PC-9 (cell line): ENCODE data around the gene TBCD. TPM values are rescaled to one million over a fixed set of nuclear protein-coding genes. Genes with fewer than 3 reads are reported as not detected.

Source experiments
- BruUV-seq: library from RNA; stranded (reverse); fragments of 400-500 nt; replicated peaks from 2 replicates; lab custom pipeline; 2021; lab: Mats Ljungman, UMichigan
- CTCF ChIA-PET: fragments of 300-600 bp; sonication (Branson Sonifier 250); formaldehyde crosslinking; loops from one replicate; lab custom pipeline; 2022; ENCODE audit warnings: antibody characterized with exemption; lab: Charles Lee
- POLR2A ChIA-PET: fragments of 300-600 bp; sonication (Branson Sonifier 250); formaldehyde crosslinking; loops from one replicate; lab custom pipeline; 2022; ENCODE audit warnings: antibody characterized with exemption; ENCODE audit not compliant: unreplicated experiment; lab: Charles Lee
- DNase-seq, 2 experiments: peaks; one replicate each; pipeline versions ENCODE4 v3.0.0 to v3.0.0-alpha.2; 2015 to 2022; ENCODE audit warnings: mixed read lengths in 1 of 2
- H2AFZ ChIP-seq: fragments of 200-600 bp; sonication (generic); 2 replicates; pipeline ENCODE4 v1.8.1; 2017; ENCODE audit warnings: antibody characterized with exemption
- H3F3A ChIP-seq: fragments of 200-600 bp; sonication (generic); 2 replicates; pipeline ENCODE4 v1.8.1; 2017; ENCODE audit warnings: antibody characterized with exemption, mild to moderate bottlenecking, low read depth; ENCODE audit not compliant: insufficient read depth
- H3K27ac ChIP-seq: fragments of 200-600 bp; sonication (generic); 2 replicates; pipeline ENCODE4 v1.6.1; 2016; ENCODE audit warnings: mixed run types
- H3K27me3 ChIP-seq: fragments of 200-600 bp; sonication (generic); 2 replicates; pipeline ENCODE4 v1.6.1; 2016; ENCODE audit warnings: low read depth, mixed run types; ENCODE audit not compliant: insufficient read depth
- H3K36me3 ChIP-seq: fragments of 200-600 bp; sonication (generic); 2 replicates; pipeline ENCODE4 v1.6.1; 2016; ENCODE audit warnings: low read depth, mixed run types
- H3K4me1 ChIP-seq: fragments of 200-600 bp; sonication (generic); replicated peaks from 2 replicates; pipeline ENCODE4 v1.6.1; 2016; ENCODE audit warnings: mixed run types; ENCODE audit not compliant: insufficient read depth
- H3K4me2 ChIP-seq: fragments of 200-600 bp; sonication (generic); 2 replicates; pipeline ENCODE4 v1.6.1; 2017; ENCODE audit warnings: mixed run types
- H3K4me3 ChIP-seq: fragments of 200-600 bp; sonication (generic); 2 replicates; pipeline ENCODE4 v1.6.1; 2016; ENCODE audit warnings: mixed run types
- H3K79me2 ChIP-seq: fragments of 200-600 bp; sonication (generic); 2 replicates; pipeline ENCODE4 v1.6.1; 2017; ENCODE audit warnings: low read depth, mixed run types
- H3K9me2 ChIP-seq: fragments of 200-600 bp; sonication (generic); 2 replicates; pipeline ENCODE4 v1.8.1; 2017; ENCODE audit warnings: mild to moderate bottlenecking; ENCODE audit not compliant: insufficient read depth
- H3K9me3 ChIP-seq: fragments of 200-600 bp; sonication (generic); 2 replicates; pipeline ENCODE4 v1.8.1; 2016; ENCODE audit warnings: low read depth; ENCODE audit not compliant: insufficient read depth
- H4K20me1 ChIP-seq: fragments of 200-600 bp; sonication (generic); 2 replicates; pipeline ENCODE4 v1.8.1; 2017; ENCODE audit not compliant: insufficient read depth
- EZH2 ChIP-seq: fragments of 200-600 bp; sonication (generic); IDR thresholded peaks from 2 replicates; pipeline ENCODE4 v1.8.0; 2017; ENCODE audit warnings: antibody characterized with exemption, low read depth
- intact Hi-C: fragments of 100-400 bp; cut with micrococcal nuclease; formaldehyde crosslinking; loops from one replicate; pipeline ENCODE4 v1.10.0; 2022; ENCODE audit not compliant: unreplicated experiment
- total RNA-seq: library from RNA; stranded (reverse); gene quantifications from 2 replicates; pipeline ENCODE4 v1.2.3, GENCODE V29; 2021
- TF ChIP-seq, protein P1 (sequence below): fragments of 200-600 bp; sonication (generic); conservative IDR thresholded peaks from 2 replicates; pipeline ENCODE4 v1.6.1; 2017; ENCODE audit warnings: mixed run types, antibody characterized with exemption, mild to moderate bottlenecking, moderate library complexity

TBCD gene
- total RNA-seq, 1 experiment from 2014 or later = 115 TPM

DNA sequence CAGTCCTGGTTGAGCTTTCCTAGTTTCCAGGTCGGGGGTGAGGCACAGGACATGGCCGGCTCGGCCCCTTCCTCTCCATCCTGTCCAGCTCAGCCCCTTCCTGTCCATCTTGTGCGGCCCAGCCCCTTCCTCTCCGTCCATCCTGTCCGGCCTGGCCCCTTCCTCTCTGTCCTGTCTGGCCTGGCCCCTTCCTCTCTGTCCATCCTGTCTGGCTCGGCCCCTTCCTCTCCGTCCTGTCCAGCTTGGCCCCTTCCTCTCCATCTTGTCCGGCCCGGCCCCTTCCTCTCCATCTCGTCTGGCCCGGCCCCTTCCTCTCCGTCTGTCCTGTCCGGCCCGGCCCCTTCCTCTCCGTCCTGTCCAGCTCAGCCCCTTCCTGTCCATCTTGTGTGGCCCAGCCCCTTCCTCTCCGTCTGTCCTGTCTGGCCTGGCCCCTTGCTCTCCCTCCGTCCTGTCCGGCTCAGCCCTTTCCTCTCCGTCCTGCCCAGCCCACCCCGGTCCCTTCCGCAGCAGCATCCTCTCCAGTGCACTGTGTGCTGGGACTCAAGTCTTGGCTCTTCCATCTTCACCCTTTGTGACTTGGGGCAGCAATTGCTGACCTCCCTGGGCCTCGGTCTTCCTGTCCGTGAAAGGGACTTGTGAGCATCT, 93.4 kb downstream of the TBCD start:
- TF ChIP-seq, protein P1, sequence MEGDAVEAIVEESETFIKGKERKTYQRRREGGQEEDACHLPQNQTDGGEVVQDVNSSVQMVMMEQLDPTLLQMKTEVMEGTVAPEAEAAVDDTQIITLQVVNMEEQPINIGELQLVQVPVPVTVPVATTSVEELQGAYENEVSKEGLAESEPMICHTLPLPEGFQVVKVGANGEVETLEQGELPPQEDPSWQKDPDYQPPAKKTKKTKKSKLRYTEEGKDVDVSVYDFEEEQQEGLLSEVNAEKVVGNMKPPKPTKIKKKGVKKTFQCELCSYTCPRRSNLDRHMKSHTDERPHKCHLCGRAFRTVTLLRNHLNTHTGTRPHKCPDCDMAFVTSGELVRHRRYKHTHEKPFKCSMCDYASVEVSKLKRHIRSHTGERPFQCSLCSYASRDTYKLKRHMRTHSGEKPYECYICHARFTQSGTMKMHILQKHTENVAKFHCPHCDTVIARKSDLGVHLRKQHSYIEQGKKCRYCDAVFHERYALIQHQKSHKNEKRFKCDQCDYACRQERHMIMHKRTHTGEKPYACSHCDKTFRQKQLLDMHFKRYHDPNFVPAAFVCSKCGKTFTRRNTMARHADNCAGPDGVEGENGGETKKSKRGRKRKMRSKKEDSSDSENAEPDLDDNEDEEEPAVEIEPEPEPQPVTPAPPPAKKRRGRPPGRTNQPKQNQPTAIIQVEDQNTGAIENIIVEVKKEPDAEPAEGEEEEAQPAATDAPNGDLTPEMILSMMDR = no peak
- TF ChIP-seq EZH2 = no peak
- H4K20me1 ChIP-seq = no peaks in the 10 kb centered on the region
- ChIA-PET CTCF (no interaction called here), POLR2A (no interaction called here)
- H3K9me2 ChIP-seq = no peaks in the 10 kb centered on the region
- H2AFZ ChIP-seq = no peak overlapping the region
- H3K4me3 ChIP-seq = no peak overlapping the region
- no peak for DNase-seq
- H3K36me3 ChIP-seq = no peaks in the 10 kb centered on the region
- peaks cover 16% of the 10 kb centered on the region for H3K4me1 ChIP-seq
- no TSS peak for BruUV-seq
- H3K79me2 ChIP-seq = no peaks in the 10 kb centered on the region
- no peaks in the 10 kb centered on the region for H3K9me3 ChIP-seq
- no peak overlapping the region for H3K4me2 ChIP-seq
- no peaks in the 10 kb centered on the region for H3K27me3 ChIP-seq
- H3F3A ChIP-seq = peaks cover 10% of the 10 kb centered on the region
- H3K27ac ChIP-seq = no peak overlapping the region
- intact Hi-C loops = no loop called here

DNA sequence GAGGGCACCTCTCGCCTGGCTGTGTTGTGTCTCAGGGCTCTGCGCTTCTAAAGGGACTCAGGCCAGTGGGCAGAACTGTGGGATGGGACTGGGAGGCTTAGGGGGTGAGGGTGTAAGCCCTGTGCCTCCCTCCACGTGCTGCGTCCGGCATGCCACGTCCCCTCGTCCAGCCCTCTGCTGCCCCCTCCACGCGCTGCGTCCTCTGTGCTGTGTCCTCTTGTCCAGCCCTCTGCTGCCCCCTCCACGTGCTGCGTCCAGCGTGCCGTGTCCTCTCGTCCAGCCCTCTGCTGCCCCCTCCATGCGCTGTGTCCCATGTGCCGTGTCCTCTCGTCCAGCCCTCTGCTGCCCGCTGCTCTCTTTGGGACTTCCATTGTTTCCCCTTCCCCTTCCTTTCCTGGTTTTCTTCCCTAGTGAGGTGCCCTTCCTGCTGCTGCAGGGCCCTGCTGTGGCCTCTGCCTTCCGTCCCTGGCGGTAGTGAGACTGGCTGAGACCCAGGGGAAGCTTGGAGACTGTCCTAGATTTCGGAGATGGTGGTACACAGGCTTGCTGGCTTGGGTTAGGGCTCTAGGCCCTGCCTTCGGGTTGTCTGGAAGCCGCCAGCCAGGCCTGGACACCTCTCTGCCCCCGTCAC, 94.3 kb downstream of the TBCD start:
- intact Hi-C loops = no loop called here
- POLR2A ChIA-PET = no interaction called here
- no peak overlapping the region for H2AFZ ChIP-seq
- CTCF ChIA-PET = no interaction called here
- H3K36me3 ChIP-seq = no peaks in the 10 kb centered on the region
- H3K27ac ChIP-seq = no peak overlapping the region
- no peak overlapping the region for H3K4me2 ChIP-seq
- H4K20me1 ChIP-seq = no peaks in the 10 kb centered on the region
- no peaks in the 10 kb centered on the region for H3K27me3 ChIP-seq
- BruUV-seq = no TSS peak
- peaks cover 5% of the 10 kb centered on the region; the same call in 1 of the 2 replicates for H3K79me2 ChIP-seq
- H3F3A ChIP-seq = peaks cover 10% of the 10 kb centered on the region
- H3K9me2 ChIP-seq = no peaks in the 10 kb centered on the region
- no peak for TF ChIP-seq EZH2
- TF ChIP-seq, protein P1 = no peak
- peaks cover 12% of the 10 kb centered on the region for H3K4me1 ChIP-seq
- no peak for DNase-seq
- H3K4me3 ChIP-seq = no peak overlapping the region
- no peaks in the 10 kb centered on the region for H3K9me3 ChIP-seq

DNA sequence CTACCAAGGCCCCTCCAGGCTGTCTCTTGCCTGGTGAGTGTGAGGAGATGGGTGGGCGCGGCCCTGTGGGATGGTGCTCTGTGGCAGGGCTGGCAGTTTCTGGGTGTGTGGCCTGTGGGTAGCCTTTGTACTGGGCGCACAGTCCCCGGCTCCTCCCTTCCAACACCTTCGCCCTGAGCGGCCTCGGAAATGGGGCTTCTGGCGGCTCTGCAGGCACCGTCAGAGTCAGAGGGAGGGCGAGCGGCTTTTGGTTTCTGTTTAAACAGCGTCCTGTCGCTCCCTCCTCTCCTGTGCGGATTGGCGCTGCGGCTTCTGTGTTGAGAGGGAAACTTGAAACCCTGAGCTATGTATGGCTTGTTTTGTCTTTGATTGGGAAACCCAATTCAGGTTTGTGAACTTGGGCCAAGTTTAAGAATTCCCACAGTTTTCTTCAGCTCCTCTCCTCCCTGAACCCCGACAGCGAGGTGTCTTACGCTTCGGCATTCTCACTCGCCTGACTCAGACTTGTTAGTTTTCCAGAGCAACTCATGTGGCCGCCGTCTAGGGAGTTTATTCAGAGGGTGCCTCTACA, 96.2 kb downstream of the TBCD start:
- BruUV-seq = no TSS peak
- Histone ChIP-seq H3K4me3 (peak overlapping the region; percentile 46; the same call in 1 of the 2 replicates), H3K4me1 (peaks cover 15% of the 10 kb centered on the region), H2AFZ (0 out of 2 replicates have a peak overlapping the region, but pooled peaks have one; percentile 41), H3K9me3 (no peaks in the 10 kb centered on the region), H3F3A (peaks cover 10% of the 10 kb centered on the region), H3K27me3 (no peaks in the 10 kb centered on the region), H4K20me1 (no peaks in the 10 kb centered on the region), H3K36me3 (no peaks in the 10 kb centered on the region), H3K79me2 (peaks cover 5% of the 10 kb centered on the region; the same call in 1 of the 2 replicates), H3K4me2 (peak overlapping the region; percentile 59), H3K27ac (peak overlapping the region; percentile 88), H3K9me2 (no peaks in the 10 kb centered on the region)
- ChIA-PET CTCF (interaction anchor here (0.9 kb wide), 1 partner anchor 28 kb away, joined by 3 read pairs; no protein-coding TSS in a partner anchor), POLR2A (interaction anchor here (0.6 to 0.7 kb wide), 2 partner anchors 10 to 16 kb away, joined by 3 to 4 read pairs; no protein-coding TSS in a partner anchor)
- TF ChIP-seq, protein P1 = no peak
- TF ChIP-seq EZH2 = no peak
- peak; percentile 77 to 89 for DNase-seq
- intact Hi-C loops = loop anchor here (1.0 kb wide), 1 partner anchor 10 kb away; no protein-coding TSS in a partner anchor
